C4-2B (cell line): ENCODE data around the gene CRACR2A.

Experiments used
- ZFX ChIP-seq: fragments of 450-650 bp; IDR thresholded peaks from 2 replicates; pipeline ENCODE4 v1.6.1; 2017
- TF ChIP-seq, protein P1 (sequence below): fragments of 450-650 bp; conservative IDR thresholded peaks from 2 replicates; pipeline ENCODE4 v1.5.1; 2017; ENCODE audit warnings: mild to moderate bottlenecking

DNA sequence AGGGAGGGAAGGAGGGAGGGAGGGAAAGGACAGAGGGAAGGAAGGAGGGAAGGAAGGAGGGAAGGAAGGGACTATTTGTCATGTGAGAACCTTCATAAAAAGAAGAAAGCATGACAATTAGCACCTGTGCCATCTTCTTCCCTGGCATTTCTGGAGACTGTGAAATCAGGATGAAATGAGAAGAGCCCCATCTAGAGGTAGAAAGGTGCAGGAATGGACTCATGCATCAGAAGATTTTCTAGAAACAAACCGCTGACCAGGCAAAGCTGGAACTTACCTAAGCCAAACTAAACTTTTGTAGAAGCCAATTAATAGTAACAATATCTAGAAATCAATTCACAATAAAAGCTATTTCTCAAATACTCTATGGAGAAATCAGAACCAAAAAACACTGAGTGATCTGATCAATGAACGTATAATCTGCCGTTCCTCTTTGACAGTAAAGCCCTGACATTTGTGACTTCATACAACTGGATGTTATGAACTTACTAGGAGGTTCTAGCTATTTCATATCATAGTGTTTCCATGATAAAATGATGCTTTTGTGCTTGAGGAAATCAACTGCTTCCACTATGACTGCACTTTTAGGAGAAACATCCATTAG, 24.4 kb upstream of the CRACR2A start:
- TF ChIP-seq, protein P1, sequence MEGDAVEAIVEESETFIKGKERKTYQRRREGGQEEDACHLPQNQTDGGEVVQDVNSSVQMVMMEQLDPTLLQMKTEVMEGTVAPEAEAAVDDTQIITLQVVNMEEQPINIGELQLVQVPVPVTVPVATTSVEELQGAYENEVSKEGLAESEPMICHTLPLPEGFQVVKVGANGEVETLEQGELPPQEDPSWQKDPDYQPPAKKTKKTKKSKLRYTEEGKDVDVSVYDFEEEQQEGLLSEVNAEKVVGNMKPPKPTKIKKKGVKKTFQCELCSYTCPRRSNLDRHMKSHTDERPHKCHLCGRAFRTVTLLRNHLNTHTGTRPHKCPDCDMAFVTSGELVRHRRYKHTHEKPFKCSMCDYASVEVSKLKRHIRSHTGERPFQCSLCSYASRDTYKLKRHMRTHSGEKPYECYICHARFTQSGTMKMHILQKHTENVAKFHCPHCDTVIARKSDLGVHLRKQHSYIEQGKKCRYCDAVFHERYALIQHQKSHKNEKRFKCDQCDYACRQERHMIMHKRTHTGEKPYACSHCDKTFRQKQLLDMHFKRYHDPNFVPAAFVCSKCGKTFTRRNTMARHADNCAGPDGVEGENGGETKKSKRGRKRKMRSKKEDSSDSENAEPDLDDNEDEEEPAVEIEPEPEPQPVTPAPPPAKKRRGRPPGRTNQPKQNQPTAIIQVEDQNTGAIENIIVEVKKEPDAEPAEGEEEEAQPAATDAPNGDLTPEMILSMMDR = peak; percentile 83
- TF ChIP-seq ZFX = no peak
